Adrenal gland (tissue), 5 donors: ENCODE data around the gene KIF1C.

Experiments used
- POLR2A ChIP-seq, 2 donors: fragments of 450-650 bp; IDR thresholded peaks; one replicate each; pipeline ENCODE4 v1.6.1; 2017; ENCODE audit warnings: antibody characterized with exemption in 2 of 2, mild to moderate bottlenecking in 2 of 2, moderate library complexity in 1 of 2
- TF ChIP-seq, protein P1 (sequence below), 6 experiments: fragments of 450-650 bp in 4 of 6; fragments of 200-600 bp in 2 of 6; sonication (generic) in 1 of 6; IDR thresholded peaks; 1 replicate in 5 of 6; 2 replicates in 1 of 6; pipeline versions ENCODE4 v1.5.1 to v1.8.0; 2016 to 2021; ENCODE audit warnings: antibody characterized with exemption in 6 of 6, mild to moderate bottlenecking in 2 of 6, moderate library complexity in 1 of 6
- donor health status: DM: no; HTN: no; CAD: no.

DNA sequence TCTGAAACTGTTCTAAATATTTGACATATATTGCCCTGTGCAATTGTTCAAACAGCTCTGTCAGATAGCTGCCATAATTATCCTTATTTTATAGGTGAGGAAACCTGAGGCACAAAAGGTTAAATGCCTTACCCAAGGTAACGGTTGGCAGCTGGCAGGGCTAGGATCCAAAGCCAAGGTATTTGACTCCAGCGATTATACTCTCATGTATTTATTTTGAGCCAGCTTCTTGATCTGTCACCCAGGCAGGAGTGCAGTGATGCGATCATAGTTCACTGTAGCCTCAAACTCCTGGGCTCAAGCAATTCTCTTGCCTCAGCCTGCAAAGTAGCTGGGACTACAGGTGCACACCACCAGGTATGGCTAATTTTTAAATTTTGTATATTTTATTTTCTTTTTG lies 39.6 kb upstream of the KIF1C start:
- TF ChIP-seq, protein P1, sequence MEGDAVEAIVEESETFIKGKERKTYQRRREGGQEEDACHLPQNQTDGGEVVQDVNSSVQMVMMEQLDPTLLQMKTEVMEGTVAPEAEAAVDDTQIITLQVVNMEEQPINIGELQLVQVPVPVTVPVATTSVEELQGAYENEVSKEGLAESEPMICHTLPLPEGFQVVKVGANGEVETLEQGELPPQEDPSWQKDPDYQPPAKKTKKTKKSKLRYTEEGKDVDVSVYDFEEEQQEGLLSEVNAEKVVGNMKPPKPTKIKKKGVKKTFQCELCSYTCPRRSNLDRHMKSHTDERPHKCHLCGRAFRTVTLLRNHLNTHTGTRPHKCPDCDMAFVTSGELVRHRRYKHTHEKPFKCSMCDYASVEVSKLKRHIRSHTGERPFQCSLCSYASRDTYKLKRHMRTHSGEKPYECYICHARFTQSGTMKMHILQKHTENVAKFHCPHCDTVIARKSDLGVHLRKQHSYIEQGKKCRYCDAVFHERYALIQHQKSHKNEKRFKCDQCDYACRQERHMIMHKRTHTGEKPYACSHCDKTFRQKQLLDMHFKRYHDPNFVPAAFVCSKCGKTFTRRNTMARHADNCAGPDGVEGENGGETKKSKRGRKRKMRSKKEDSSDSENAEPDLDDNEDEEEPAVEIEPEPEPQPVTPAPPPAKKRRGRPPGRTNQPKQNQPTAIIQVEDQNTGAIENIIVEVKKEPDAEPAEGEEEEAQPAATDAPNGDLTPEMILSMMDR (IDR thresholded peaks at IDR 0.05) = no peak
- TF ChIP-seq POLR2A (IDR thresholded peaks at IDR 0.05) = no peak
